Vagina (tissue), 2 donors: ENCODE data around the gene SLC9A9. TPM values are rescaled to one million over a fixed set of nuclear protein-coding genes. Genes with fewer than 3 reads are reported as not detected.

Experiments used
- DNase-seq, 2 donors: peaks; one replicate each; pipeline ENCODE4 v3.0.0-alpha.2; 2017; ENCODE audit errors: extremely low spot score in 2 of 2
- H3K27ac ChIP-seq: fragments of 200-600 bp; sonication (generic); one replicate; pipeline ENCODE4 v1.5.1; 2019
- H3K27me3 ChIP-seq: fragments of 200-600 bp; sonication (generic); one replicate; pipeline ENCODE4 v1.5.1; 2019
- H3K36me3 ChIP-seq, 2 donors: fragments of 200-600 bp; sonication (generic); one replicate each; pipeline ENCODE4 v1.5.1; 2017 to 2019
- H3K4me1 ChIP-seq: fragments of 200-600 bp; sonication (generic); one replicate; pipeline ENCODE4 v1.5.1; 2019
- H3K4me3 ChIP-seq, 2 donors: fragments of 200-600 bp; sonication (generic); 1 replicate in 1 of 2; 2 replicates in 1 of 2; pipeline ENCODE4 v1.5.1; 2016 to 2019
- H3K9me3 ChIP-seq: fragments of 200-600 bp; sonication (generic); one replicate; pipeline ENCODE4 v1.5.1; 2019
- POLR2A ChIP-seq, 2 donors: fragments of 450-650 bp; IDR thresholded peaks; one replicate each; pipeline ENCODE4 v1.6.1; 2017; ENCODE audit warnings: antibody characterized with exemption in 2 of 2, mild to moderate bottlenecking in 2 of 2, moderate library complexity in 2 of 2
- POLR2AphosphoS5 ChIP-seq, 2 donors: sonication (generic); formaldehyde crosslinking; IDR thresholded peaks; one replicate each; pipeline ENCODE4 v1.9.0; 2017; ENCODE audit warnings: antibody characterized with exemption in 2 of 2, mild to moderate bottlenecking in 2 of 2, low read depth in 1 of 2; ENCODE audit not compliant: insufficient read depth in 1 of 2
- intact Hi-C: fragments of 100-400 bp; cut with DNase I; formaldehyde crosslinking; loops from one replicate; pipeline ENCODE4 v1.15.1; 2023
- total RNA-seq: library from RNA; depleted of rRNA; stranded (reverse); fragments of >200 nt; gene quantifications from one replicate; pipeline ENCODE4 v1.2.3, GENCODE V29; 2016
- TF ChIP-seq, protein P1 (sequence below), 3 experiments: fragments of 450-650 bp in 2 of 3; fragments of 200-600 bp in 1 of 3; sonication (generic) in 1 of 3; IDR thresholded peaks; one replicate each; pipeline ENCODE4 v1.5.1; 2017 to 2019; ENCODE audit warnings: antibody characterized with exemption in 3 of 3, mild to moderate bottlenecking in 2 of 3, moderate library complexity in 2 of 3

The SLC9A9 gene
- total RNA-seq, 1 donor from 2014 or later: 30.7 TPM

- TF ChIP-seq POLR2A (IDR thresholded peaks at IDR 0.05) (no peak), POLR2AphosphoS5 (IDR thresholded peaks at IDR 0.05; ENCODE audit: insufficient read depth in 1 of 2, low read depth in 1 of 2) (no peak)
- TF ChIP-seq, protein P1, sequence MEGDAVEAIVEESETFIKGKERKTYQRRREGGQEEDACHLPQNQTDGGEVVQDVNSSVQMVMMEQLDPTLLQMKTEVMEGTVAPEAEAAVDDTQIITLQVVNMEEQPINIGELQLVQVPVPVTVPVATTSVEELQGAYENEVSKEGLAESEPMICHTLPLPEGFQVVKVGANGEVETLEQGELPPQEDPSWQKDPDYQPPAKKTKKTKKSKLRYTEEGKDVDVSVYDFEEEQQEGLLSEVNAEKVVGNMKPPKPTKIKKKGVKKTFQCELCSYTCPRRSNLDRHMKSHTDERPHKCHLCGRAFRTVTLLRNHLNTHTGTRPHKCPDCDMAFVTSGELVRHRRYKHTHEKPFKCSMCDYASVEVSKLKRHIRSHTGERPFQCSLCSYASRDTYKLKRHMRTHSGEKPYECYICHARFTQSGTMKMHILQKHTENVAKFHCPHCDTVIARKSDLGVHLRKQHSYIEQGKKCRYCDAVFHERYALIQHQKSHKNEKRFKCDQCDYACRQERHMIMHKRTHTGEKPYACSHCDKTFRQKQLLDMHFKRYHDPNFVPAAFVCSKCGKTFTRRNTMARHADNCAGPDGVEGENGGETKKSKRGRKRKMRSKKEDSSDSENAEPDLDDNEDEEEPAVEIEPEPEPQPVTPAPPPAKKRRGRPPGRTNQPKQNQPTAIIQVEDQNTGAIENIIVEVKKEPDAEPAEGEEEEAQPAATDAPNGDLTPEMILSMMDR (IDR thresholded peaks at IDR 0.05): no peak
- Histone ChIP-seq H3K27ac (no peak overlapping the region), H3K4me1 (peaks cover 5% of the 10 kb centered on the region), H3K4me3 (no peak overlapping the region), H3K27me3 (no peaks in the 10 kb centered on the region), H3K9me3 (no peaks in the 10 kb centered on the region), H3K36me3 (no peaks in the 10 kb centered on the region)
- intact Hi-C loops: no loop called here
- no peak for DNase-seq
Measured at GRCh38 chr3:143294188-143294587, 554.1 kb downstream of the SLC9A9 start.

DNA sequence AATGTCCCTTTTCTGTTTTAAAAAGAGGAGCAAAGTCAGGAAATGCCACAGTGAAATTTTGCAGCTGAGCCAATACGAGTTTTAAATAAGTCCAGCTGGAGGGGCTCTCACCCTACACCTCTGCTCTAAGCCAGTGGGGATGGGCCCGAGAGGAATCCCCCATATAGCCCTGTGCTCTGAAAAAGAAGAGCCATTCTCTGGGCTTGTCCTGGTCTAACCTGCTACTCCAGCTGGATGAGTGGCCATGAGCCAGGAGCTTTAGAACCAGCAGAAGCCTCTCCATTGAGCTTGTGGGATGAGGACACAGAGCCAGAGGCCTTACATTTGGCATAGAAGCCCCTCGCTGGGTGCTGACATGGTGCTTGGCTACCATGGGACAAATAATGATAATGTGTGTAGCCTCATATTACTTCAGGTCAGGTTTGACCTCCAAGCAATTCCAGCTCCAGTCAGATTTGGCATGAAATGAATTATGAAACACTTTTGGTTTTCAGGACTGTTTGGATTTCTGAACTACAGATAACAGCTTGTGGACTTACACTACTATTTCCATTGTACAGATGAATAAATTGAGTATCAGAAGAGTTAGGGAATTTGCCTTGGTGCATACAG lies 556.3 kb downstream of the SLC9A9 start:
- Histone ChIP-seq H3K9me3 (no peaks in the 10 kb centered on the region), H3K4me3 (no peak overlapping the region), H3K27me3 (no peaks in the 10 kb centered on the region), H3K27ac (no peak overlapping the region), H3K36me3 (no peaks in the 10 kb centered on the region), H3K4me1 (peaks cover 5% of the 10 kb centered on the region)
- intact Hi-C loops: no loop called here
- TF ChIP-seq, protein P1 (IDR thresholded peaks at IDR 0.05): no peak
- TF ChIP-seq POLR2AphosphoS5 (IDR thresholded peaks at IDR 0.05; ENCODE audit: insufficient read depth in 1 of 2, low read depth in 1 of 2) (no peak), POLR2A (IDR thresholded peaks at IDR 0.05) (no peak)
- DNase-seq: no peak

- H3K27me3 ChIP-seq: no peaks in the 10 kb centered on the region
- H3K9me3 ChIP-seq: no peaks in the 10 kb centered on the region
- TF ChIP-seq POLR2AphosphoS5 (IDR thresholded peaks at IDR 0.05; ENCODE audit: insufficient read depth in 1 of 2, low read depth in 1 of 2): no peak
- no peak for TF ChIP-seq POLR2A (IDR thresholded peaks at IDR 0.05)
- TF ChIP-seq, protein P1 (IDR thresholded peaks at IDR 0.05): no peak
- intact Hi-C loops: no loop called here
- DNase-seq: no peak
- H3K27ac ChIP-seq: no peak overlapping the region
- no peak overlapping the region for H3K4me3 ChIP-seq
- no peaks in the 10 kb centered on the region for H3K36me3 ChIP-seq
- peaks cover 5% of the 10 kb centered on the region for H3K4me1 ChIP-seq
Measured at GRCh38 chr3:143288944-143289343, 559.3 kb downstream of the SLC9A9 start.

DNA sequence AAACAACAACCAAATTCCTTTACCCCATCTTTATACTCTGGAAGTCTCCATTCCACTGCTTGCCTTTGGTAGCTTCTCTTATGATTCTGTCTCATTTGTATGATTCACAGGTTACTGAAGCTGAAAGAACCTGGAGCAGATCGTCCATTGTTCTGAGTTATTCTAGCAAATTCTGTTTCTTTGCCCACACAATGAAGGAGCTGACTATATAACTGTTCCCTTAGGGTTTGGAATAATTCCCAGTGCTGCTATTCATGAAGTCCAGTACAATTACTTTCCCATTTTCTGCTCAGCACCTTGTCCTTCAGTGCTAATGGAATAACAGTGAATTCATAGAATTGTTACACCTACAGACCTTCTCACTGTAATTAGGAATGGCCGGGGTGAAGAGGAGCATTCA lies 560.9 kb downstream of the SLC9A9 start:
- H3K36me3 ChIP-seq: no peaks in the 10 kb centered on the region
- DNase-seq: no peak
- no peaks in the 10 kb centered on the region for H3K9me3 ChIP-seq
- intact Hi-C loops: no loop called here
- H3K4me3 ChIP-seq: no peak overlapping the region
- no peak overlapping the region for H3K27ac ChIP-seq
- peaks cover 12% of the 10 kb centered on the region for H3K4me1 ChIP-seq
- TF ChIP-seq POLR2AphosphoS5 (IDR thresholded peaks at IDR 0.05; ENCODE audit: insufficient read depth in 1 of 2, low read depth in 1 of 2) (no peak), POLR2A (IDR thresholded peaks at IDR 0.05) (no peak)
- H3K27me3 ChIP-seq: no peaks in the 10 kb centered on the region

DNA sequence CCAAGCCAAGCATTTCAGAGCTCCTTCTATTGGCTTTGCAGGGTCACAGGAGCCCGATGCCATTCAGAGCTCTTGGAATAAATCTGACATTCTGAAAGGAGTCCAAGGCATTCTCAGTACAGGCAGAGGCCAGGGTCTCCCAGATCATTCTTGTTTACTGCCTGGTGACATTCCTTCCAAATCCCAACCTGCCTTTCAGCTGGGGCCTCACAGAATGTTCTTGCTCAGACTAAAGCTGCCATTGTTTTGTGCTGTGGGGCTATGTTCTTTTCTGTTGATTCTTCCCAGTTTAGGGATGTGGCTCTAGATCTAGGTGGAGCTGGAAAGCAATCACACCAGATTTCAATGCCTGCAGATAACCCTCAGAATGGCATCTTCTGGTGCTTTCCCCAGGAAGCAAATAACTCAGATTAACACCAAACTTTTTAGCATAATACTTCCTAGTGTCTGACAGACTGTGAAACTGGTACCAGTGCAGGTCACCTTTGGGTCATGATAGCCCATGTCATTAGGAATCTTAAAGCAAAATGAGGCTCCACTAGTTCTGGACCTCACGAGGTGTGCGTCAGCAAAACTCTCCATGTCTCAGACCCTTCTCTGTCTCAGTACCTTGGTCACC lies 561.8 kb downstream of the SLC9A9 start:
- no peaks in the 10 kb centered on the region for H3K9me3 ChIP-seq
- no peak overlapping the region for H3K27ac ChIP-seq
- no peak overlapping the region for H3K4me3 ChIP-seq
- no peaks in the 10 kb centered on the region for H3K27me3 ChIP-seq
- no peaks in the 10 kb centered on the region for H3K36me3 ChIP-seq
- DNase-seq: no peak
- peaks cover 7% of the 10 kb centered on the region for H3K4me1 ChIP-seq
- intact Hi-C loops: no loop called here
- TF ChIP-seq POLR2A (IDR thresholded peaks at IDR 0.05): no peak
- TF ChIP-seq, protein P1 (IDR thresholded peaks at IDR 0.05): no peak
- no peak for TF ChIP-seq POLR2AphosphoS5 (IDR thresholded peaks at IDR 0.05; ENCODE audit: insufficient read depth in 1 of 2, low read depth in 1 of 2)
